ENCODE results near the gene PCDHGA9.
"Not testable (repeated sequence)": the region's sequence is repeated elsewhere in the genome, so short reads cannot be mapped to it uniquely, and the experiment has no call there.

The PCDHGA9 gene

DNA sequence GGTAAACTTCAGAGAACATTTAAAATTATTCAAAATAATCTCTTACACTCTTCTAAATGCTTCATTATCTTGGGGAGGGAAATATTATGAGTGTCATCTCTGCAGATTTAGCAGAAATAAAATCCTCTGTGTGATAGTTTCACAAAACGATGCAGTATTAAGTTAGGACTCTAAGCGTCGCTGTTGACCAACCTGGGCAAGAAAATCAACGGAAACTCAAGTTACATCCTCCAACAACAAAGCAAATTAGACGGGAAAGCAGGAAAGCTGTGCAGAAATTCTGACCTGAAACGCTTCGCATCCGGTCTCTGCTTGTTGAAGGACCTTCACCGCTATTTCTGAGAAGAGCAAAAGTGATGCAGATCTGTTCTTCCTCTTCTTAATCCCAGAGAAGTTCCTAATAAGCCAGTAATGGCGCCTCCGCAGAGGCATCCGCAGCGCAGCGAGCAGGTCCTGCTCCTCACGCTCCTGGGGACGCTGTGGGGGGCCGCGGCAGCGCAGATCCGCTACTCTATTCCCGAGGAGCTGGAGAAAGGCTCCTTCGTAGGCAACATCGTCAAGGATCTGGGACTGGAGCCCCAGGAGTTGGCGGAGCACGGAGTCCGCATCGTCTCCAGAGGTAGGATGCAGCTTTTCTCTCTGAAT lies 28.8 kb upstream of the PCDHGA9 start, which contains the start of gene PCDHGA6:
Gene PCDHGA6 (plus strand): TSS at position 219 of the 645 bp plus-strand sequence. CDS start 193 bp downstream, at position 412.
- Mint-ChIP-seq H3K27me3 (peaks cover 79% of the 10 kb centered on the region), H3K4me1 (ENCODE audit: low read depth) (no peaks in the 10 kb centered on the region), H3K27ac (no peak within 1 kb of the TSS), H3K4me3 (peak within 1 kb of the TSS; percentile 39), H3K36me3 (ENCODE audit: low read depth) (peaks cover 32% of the 10 kb centered on the region), H3K9me3 (peaks cover 40% of the 10 kb centered on the region)

DNA sequence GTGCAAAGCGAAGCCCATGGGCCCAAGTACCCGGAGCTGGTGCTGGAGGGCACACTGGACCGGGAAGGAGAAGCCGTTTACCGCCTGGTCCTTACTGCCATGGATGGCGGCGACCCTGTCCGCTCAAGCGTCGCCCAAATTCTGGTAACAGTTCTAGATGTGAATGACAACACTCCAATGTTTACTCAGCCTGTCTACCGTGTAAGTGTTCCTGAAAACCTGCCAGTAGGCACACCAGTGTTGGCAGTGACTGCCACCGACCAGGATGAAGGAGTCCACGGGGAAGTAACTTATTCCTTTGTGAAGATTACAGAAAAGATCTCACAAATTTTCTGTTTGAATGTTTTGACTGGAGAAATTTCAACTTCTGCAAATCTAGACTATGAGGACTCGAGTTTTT lies 28.0 kb upstream of the PCDHGA9 start:
- Mint-ChIP-seq H3K9me3 (peaks cover 40% of the 10 kb centered on the region), H3K36me3 (ENCODE audit: low read depth) (peaks cover 32% of the 10 kb centered on the region), H3K4me3 (no peak overlapping the region), H3K27me3 (peaks cover 77% of the 10 kb centered on the region), H3K4me1 (ENCODE audit: low read depth) (no peaks in the 10 kb centered on the region), H3K27ac (no peak overlapping the region)

DNA sequence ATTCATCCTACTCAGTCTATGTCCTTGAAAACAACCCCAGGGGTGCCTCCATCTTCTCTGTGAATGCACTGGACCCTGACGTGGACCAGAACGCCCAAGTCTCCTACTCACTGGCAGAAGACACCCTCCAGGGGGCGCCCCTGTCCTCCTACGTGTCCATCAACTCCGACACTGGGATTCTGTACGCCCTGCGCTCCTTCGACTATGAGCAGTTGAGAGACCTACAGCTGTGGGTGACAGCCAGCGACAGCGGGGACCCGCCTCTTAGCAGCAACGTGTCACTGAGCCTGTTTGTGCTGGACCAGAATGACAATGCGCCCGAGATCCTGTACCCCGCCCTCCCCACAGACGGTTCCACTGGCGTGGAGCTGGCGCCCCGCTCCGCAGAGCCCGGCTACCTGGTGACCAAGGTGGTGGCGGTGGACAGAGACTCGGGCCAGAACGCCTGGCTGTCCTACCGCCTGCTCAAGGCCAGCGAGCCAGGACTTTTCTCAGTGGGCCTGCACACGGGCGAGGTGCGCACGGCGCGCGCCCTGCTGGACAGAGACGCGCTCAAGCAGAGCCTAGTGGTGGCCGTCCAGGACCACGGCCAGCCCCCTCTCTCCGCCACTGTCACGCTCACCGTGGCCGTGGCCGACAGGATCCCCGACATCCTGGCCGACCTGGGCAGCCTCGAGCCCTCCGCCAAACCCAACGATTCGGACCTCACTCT lies 27.0 kb upstream of the PCDHGA9 start:
- H3K4me3 Mint-ChIP-seq, H3K27ac Mint-ChIP-seq: not testable (repeated sequence)
- H3K27me3 Mint-ChIP-seq, result peaks cover 75% of the 10 kb centered on the region

DNA sequence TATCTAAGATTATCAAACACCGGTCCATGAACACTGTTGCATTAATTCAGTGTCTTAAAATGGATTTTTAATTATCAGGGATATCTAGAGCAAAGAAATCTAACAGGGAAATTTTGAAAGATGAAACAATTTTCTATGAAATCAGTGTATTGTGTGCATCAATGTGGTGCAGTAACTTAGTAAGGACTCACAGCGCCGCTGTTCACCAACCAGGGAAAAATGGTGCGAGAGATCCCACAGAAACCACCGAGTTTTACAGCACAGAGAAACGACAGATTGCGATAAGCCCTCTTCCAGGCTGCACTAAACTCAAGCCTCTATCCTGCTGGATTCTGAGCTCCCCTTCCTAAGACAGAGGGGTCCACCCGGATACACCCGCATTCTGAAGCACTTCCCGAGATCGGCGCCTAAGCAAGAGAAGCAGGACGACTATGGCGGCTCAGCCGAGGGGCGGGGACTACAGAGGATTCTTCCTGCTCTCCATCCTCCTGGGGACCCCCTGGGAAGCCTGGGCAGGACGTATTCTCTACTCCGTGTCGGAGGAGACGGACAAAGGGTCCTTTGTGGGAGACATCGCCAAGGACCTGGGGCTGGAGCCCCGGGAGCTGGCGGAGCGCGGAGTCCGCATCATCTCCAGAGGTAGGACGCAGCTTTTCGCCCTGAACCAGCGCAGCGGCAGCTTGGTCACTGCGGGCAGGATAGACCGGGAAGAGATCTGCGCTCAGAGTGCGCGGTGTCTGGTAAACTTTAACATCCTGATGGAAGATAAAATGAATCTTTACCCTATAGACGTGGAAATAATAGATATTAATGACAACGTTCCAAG lies 19.9 kb upstream of the PCDHGA9 start, which contains the start of gene PCDHGA7:
Gene PCDHGA7 (plus strand): TSS at position 274 of the 826 bp plus-strand sequence. CDS start 158 bp downstream, at position 432.
- H3K27me3 Mint-ChIP-seq, result peaks cover 80% of the 10 kb centered on the region
- peaks cover 12% of the 10 kb centered on the region for H3K36me3 Mint-ChIP-seq (ENCODE audit: low read depth)
- no peak within 1 kb of the TSS for H3K27ac Mint-ChIP-seq
- H3K4me3 Mint-ChIP-seq, result peak within 1 kb of the TSS; percentile 48
- H3K4me1 Mint-ChIP-seq (ENCODE audit: low read depth), result no peaks in the 10 kb centered on the region
- H3K9me3 Mint-ChIP-seq, result peaks cover 32% of the 10 kb centered on the region

More for the DNA sequence above, 27.0 kb upstream of the PCDHGA9 start:
- Mint-ChIP-seq H3K9me3 (peaks cover 39% of the 10 kb centered on the region), H3K36me3 (ENCODE audit: low read depth) (peaks cover 32% of the 10 kb centered on the region)
- H3K4me1 Mint-ChIP-seq (ENCODE audit: low read depth), result not testable (repeated sequence)

DNA sequence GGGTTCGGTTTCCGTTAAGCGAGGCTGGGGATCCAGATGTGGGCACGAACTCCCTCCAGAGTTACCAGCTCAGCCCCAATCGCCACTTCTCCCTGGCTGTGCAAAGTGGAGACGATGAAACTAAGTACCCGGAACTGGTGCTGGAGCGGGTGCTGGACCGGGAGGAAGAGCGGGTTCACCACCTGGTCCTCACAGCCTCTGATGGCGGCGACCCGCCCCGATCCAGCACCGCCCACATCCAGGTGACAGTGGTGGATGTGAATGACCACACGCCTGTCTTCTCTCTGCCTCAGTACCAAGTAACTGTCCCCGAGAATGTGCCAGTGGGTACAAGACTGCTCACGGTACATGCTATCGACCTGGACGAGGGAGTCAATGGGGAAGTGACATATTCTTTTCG lies 19.2 kb upstream of the PCDHGA9 start:
- no peak overlapping the region for H3K4me3 Mint-ChIP-seq
- H3K36me3 Mint-ChIP-seq (ENCODE audit: low read depth), result peaks cover 14% of the 10 kb centered on the region
- no peaks in the 10 kb centered on the region for H3K4me1 Mint-ChIP-seq (ENCODE audit: low read depth)
- H3K27ac Mint-ChIP-seq, result no peak overlapping the region
- H3K27me3 Mint-ChIP-seq, result peaks cover 82% of the 10 kb centered on the region
- peaks cover 34% of the 10 kb centered on the region for H3K9me3 Mint-ChIP-seq

DNA sequence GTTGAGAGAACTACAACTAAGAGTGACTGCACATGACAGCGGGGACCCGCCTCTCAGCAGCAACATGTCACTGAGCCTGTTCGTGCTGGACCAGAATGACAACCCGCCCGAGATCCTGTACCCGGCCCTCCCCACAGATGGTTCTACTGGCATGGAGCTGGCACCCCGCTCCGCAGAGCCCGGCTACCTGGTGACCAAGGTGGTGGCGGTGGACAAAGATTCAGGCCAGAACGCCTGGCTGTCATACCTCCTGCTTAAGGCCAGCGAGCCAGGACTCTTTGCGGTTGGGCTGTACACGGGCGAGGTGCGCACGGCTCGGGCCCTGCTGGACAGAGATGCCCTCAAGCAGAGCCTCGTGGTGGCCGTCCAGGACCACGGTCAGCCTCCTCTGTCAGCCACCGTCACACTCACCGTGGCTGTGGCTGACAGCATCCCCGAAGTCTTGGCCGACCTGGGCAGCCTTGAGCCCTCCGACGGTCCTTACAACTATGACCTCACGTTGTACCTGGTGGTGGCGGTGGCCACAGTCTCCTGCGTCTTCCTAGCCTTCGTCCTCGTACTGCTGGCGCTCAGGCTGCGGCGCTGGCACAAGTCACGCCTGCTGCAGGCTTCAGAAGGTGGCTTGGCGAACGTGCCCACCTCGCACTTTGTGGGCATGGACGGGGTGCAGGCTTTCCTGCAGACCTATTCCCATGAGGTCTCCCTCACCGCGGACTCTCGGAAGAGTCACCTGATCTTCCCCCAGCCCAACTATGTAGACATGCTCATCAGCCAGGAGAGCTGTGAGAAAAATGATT lies 17.9 kb upstream of the PCDHGA9 start:
- H3K9me3 Mint-ChIP-seq, result peaks cover 38% of the 10 kb centered on the region

DNA sequence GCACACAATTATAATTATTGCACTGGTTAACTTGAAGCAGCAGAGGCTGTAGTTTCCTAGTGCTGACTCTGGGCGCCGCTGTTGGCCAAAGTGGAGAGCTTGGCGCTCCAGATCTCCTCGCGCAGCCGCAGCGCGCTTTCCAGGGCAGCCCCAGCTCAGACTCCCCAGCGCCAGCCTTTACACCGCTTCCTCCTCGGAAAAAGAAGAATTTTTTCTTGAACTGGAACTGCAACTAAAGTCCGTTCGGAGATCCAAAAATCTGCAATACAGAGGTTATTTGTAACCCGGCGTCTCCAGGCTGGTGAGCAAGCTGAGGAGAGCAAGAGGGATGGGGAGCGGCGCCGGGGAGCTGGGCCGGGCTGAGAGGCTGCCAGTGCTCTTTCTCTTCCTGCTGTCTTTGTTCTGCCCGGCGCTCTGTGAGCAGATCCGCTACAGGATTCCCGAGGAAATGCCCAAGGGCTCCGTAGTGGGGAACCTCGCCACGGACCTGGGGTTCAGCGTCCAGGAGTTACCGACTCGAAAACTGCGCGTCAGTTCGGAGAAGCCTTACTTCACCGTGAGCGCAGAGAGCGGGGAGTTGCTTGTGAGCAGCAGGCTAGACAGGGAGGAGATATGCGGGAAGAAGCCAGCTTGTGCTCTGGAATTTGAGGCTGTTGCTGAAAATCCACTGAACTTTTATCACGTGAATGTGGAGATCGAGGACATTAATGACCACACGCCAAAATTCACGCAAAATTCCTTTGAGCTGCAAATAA lies 14.8 kb upstream of the PCDHGA9 start, which contains the start of gene PCDHGB4:
Gene PCDHGB4 (plus strand): TSS at position 142 of the 755 bp plus-strand sequence. CDS start 187 bp downstream, at position 329.
- H3K4me1 Mint-ChIP-seq (ENCODE audit: low read depth); H3K4me3 Mint-ChIP-seq; H3K27ac Mint-ChIP-seq: not testable (repeated sequence)
- peaks cover 82% of the 10 kb centered on the region for H3K27me3 Mint-ChIP-seq
- peaks cover 50% of the 10 kb centered on the region for H3K9me3 Mint-ChIP-seq
- H3K36me3 Mint-ChIP-seq (ENCODE audit: low read depth), result peaks cover 27% of the 10 kb centered on the region

More for the DNA sequence above, 17.9 kb upstream of the PCDHGA9 start:
- peaks cover 23% of the 10 kb centered on the region for H3K36me3 Mint-ChIP-seq (ENCODE audit: low read depth)
- peaks cover 81% of the 10 kb centered on the region for H3K27me3 Mint-ChIP-seq
- no peak overlapping the region for H3K27ac Mint-ChIP-seq
- H3K4me3 Mint-ChIP-seq, result no peak overlapping the region
- H3K4me1 Mint-ChIP-seq (ENCODE audit: low read depth), result no peaks in the 10 kb centered on the region

DNA sequence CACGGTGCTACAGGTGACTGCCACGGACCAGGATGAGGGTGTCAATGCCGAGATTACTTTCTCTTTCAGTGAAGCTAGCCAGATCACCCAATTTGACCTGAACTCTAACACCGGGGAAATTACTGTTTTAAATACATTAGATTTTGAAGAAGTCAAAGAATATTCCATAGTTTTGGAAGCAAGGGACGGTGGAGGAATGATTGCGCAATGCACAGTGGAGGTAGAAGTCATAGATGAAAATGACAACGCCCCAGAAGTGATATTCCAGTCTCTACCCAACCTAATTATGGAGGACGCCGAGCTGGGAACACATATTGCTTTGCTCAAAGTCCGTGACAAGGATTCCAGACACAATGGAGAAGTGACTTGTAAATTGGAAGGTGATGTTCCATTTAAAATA lies 13.9 kb upstream of the PCDHGA9 start:
- Mint-ChIP-seq H3K27ac (no peak overlapping the region), H3K27me3 (peaks cover 80% of the 10 kb centered on the region), H3K4me3 (no peak overlapping the region)

DNA sequence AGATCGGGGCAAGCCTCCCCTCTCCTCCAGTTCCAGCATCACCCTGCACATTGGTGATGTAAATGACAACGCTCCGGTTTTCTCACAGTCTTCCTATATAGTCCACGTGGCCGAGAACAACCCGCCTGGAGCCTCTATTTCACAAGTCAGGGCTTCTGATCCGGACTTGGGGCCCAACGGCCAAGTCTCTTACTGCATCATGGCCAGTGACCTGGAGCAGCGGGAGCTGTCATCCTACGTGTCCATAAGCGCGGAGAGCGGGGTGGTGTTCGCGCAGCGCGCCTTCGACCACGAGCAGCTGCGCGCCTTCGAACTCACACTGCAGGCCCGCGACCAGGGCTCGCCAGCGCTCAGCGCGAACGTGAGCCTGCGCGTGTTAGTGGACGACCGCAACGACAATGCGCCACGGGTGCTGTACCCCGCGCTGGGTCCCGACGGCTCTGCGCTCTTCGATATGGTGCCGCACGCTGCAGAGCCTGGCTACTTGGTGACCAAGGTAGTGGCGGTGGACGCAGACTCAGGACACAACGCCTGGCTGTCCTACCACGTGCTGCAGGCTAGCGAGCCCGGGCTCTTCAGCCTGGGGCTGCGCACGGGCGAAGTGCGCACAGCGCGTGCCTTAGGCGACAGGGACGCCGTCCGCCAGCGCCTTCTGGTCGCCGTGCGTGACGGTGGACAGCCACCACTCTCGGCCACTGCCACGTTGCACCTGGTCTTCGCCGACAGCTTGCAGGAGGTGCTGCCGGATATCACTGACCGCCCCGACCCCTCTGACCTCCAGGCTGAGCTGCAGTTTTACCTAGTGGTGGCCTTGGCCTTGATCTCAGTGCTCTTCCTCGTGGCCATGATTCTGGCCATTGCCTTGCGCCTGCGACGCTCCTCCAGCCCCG lies 13.2 kb upstream of the PCDHGA9 start:
- Mint-ChIP-seq H3K9me3 (peaks cover 52% of the 10 kb centered on the region), H3K36me3 (ENCODE audit: low read depth) (peaks cover 28% of the 10 kb centered on the region), H3K27me3 (peaks cover 80% of the 10 kb centered on the region), H3K4me3 (no peak overlapping the region), H3K4me1 (ENCODE audit: low read depth) (no peaks in the 10 kb centered on the region), H3K27ac (no peak overlapping the region)

More for the DNA sequence above, 13.9 kb upstream of the PCDHGA9 start:
- H3K36me3 Mint-ChIP-seq (ENCODE audit: low read depth), result peaks cover 27% of the 10 kb centered on the region
- no peaks in the 10 kb centered on the region for H3K4me1 Mint-ChIP-seq (ENCODE audit: low read depth)
- H3K9me3 Mint-ChIP-seq, result peaks cover 51% of the 10 kb centered on the region

DNA sequence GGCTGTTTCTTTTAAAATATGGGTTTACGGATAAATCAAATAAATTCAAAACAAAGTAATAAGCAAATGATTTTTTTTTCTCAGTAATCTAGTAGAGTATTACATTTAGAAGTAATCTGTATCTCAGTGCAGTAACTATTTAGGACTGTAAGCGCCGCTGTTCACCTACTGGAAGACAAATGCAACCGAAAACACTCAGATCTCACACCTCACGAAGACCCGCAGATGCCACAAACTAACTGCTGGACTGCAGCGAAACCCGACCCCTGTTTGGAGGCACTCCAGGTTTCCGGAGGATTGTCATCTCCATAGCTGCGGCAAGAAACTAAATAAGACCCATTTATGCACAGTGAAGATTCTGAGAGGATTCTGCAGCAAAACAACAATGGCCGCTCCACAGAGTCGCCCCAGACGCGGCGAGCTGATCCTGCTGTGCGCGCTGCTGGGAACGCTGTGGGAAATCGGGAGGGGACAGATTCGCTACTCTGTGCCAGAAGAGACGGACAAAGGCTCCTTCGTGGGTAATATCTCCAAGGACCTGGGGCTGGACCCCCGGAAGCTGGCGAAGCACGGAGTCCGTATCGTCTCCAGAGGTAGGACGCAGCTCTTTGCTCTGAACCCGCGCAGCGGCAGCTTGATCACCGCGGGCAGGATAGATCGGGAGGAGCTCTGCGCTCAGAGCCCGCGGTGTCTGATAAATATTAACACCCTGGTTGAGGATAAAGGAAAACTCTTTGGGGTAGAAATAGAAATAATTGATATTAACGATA lies 10.0 kb upstream of the PCDHGA9 start, which contains the start of gene PCDHGA8:
Gene PCDHGA8 (plus strand): TSS at position 205 of the 770 bp plus-strand sequence. CDS start 181 bp downstream, at position 386.
- H3K4me3 Mint-ChIP-seq, result no peak within 1 kb of the TSS
- peaks cover 24% of the 10 kb centered on the region for H3K36me3 Mint-ChIP-seq (ENCODE audit: low read depth)
- H3K27me3 Mint-ChIP-seq, result peaks cover 75% of the 10 kb centered on the region
- H3K4me1 Mint-ChIP-seq (ENCODE audit: low read depth), result no peaks in the 10 kb centered on the region
- no peak within 1 kb of the TSS for H3K27ac Mint-ChIP-seq
- peaks cover 43% of the 10 kb centered on the region for H3K9me3 Mint-ChIP-seq

DNA sequence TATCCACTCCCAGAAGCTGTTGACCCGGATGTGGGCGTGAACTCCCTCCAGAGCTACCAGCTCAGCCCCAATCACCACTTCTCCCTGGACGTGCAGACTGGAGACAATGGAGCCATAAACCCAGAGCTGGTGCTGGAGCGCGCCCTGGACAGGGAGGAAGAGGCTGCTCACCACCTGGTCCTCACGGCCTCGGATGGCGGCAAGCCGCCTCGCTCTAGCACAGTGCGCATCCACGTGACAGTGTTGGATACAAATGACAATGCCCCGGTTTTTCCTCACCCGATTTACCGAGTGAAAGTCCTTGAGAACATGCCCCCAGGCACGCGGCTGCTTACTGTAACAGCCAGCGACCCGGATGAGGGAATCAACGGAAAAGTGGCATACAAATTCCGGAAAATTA lies 9.3 kb upstream of the PCDHGA9 start:
- Mint-ChIP-seq H3K27me3 (peaks cover 73% of the 10 kb centered on the region), H3K9me3 (peaks cover 42% of the 10 kb centered on the region), H3K4me3 (no peak overlapping the region), H3K27ac (no peak overlapping the region), H3K4me1 (ENCODE audit: low read depth) (no peaks in the 10 kb centered on the region), H3K36me3 (ENCODE audit: low read depth) (peaks cover 23% of the 10 kb centered on the region)

All from stimulated activated naive CD8-positive, alpha-beta T cell treated with anti-CD3 and anti-CD28 coated beads, Interleukin-15, Interleukin-2, amounts not matched to agents 100 ng/mL and 50 ng/mL, for 24 hours (primary cell).